ENCODE measurements around the gene RNU7-1. TPM values are rescaled to one million over a fixed set of nuclear protein-coding genes. Genes with fewer than 3 reads are reported as not detected.

RNU7-1 gene
- total and polyA plus RNA-seq, 9 of the 15 experiments (the other 6 are each of a cell fraction or from before 2014, with no cell fraction given) = not detected

GRCh38 chr12:6944381-6945186 lies 968 bp downstream of the RNU7-1 start (continued):
- no peak for TF ChIP-seq HNRNPH1 (optimal IDR thresholded peaks at IDR 0.05; ENCODE audit: low read depth, low read length)
- TF ChIP-seq HOXB6 (CRISPR knock-in tag; IDR thresholded peaks at IDR 0.05; ENCODE audit: borderline replicate concordance) = no peak
- TF ChIP-seq ZBTB1 (CRISPR knock-in tag; IDR thresholded peaks at IDR 0.05; ENCODE audit: borderline replicate concordance, low read depth) = no peak; the same call in 1 of the 2 replicates
- no peak for TF ChIP-seq KLF1 (tag; IDR thresholded peaks at IDR 0.05)
- TF ChIP-seq ZNF165 (CRISPR knock-in tag; IDR thresholded peaks at IDR 0.05; ENCODE audit: borderline replicate concordance) = no peak
- TF ChIP-seq EHMT2 (IDR thresholded peaks at IDR 0.05) = no peak
- no peak; the same call in 1 of the 2 replicates for TF ChIP-seq MED1 (CRISPR knock-in tag; IDR thresholded peaks at IDR 0.05; ENCODE audit: borderline replicate concordance)
- no peak; the same call in 1 of the 2 replicates for TF ChIP-seq ARID4B (CRISPR knock-in tag; IDR thresholded peaks at IDR 0.05)
- peak; percentile 72; the same call in 1 of the 2 replicates for TF ChIP-seq ZNF274 (IDR thresholded peaks at IDR 0.05; ENCODE audit: borderline replicate concordance, low read depth, low read length)
- no peak for TF ChIP-seq FOXO4 (CRISPR knock-in tag; IDR thresholded peaks at IDR 0.05)
- no peak for TF ChIP-seq HMG20A (CRISPR knock-in tag; conservative IDR thresholded peaks at IDR 0.05)
- no peak for TF ChIP-seq CEBPG (CRISPR knock-in tag; IDR thresholded peaks at IDR 0.05)
- TF ChIP-seq CEBPG (tag; conservative IDR thresholded peaks at IDR 0.05 in 1 of 2, IDR thresholded peaks at IDR 0.05 in 1 of 2) = no peak
- TF ChIP-seq, protein P1, sequence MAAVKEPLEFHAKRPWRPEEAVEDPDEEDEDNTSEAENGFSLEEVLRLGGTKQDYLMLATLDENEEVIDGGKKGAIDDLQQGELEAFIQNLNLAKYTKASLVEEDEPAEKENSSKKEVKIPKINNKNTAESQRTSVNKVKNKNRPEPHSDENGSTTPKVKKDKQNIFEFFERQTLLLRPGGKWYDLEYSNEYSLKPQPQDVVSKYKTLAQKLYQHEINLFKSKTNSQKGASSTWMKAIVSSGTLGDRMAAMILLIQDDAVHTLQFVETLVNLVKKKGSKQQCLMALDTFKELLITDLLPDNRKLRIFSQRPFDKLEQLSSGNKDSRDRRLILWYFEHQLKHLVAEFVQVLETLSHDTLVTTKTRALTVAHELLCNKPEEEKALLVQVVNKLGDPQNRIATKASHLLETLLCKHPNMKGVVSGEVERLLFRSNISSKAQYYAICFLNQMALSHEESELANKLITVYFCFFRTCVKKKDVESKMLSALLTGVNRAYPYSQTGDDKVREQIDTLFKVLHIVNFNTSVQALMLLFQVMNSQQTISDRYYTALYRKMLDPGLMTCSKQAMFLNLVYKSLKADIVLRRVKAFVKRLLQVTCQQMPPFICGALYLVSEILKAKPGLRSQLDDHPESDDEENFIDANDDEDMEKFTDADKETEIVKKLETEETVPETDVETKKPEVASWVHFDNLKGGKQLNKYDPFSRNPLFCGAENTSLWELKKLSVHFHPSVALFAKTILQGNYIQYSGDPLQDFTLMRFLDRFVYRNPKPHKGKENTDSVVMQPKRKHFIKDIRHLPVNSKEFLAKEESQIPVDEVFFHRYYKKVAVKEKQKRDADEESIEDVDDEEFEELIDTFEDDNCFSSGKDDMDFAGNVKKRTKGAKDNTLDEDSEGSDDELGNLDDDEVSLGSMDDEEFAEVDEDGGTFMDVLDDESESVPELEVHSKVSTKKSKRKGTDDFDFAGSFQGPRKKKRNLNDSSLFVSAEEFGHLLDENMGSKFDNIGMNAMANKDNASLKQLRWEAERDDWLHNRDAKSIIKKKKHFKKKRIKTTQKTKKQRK (IDR thresholded peaks at IDR 0.05; ENCODE audit: borderline replicate concordance, low read depth, low read length) = no peak

Data from K562 (cell line).